Testis (tissue), 2 donors: ENCODE data around the gene NECAB3.

Experiments used
- POLR2A ChIP-seq: fragments of 450-650 bp; IDR thresholded peaks from one replicate; pipeline ENCODE4 v1.6.1; 2017; ENCODE audit warnings: antibody characterized with exemption, mild to moderate bottlenecking, moderate library complexity
- TF ChIP-seq, protein P1 (sequence below), 3 experiments: fragments of 450-650 bp in 2 of 3; fragments of 200-600 bp in 1 of 3; sonication (generic) in 1 of 3; IDR thresholded peaks; one replicate each; pipeline ENCODE4 v1.5.1; 2016 to 2019; ENCODE audit warnings: antibody characterized with exemption in 3 of 3, mild to moderate bottlenecking in 2 of 3, moderate library complexity in 1 of 3

DNA sequence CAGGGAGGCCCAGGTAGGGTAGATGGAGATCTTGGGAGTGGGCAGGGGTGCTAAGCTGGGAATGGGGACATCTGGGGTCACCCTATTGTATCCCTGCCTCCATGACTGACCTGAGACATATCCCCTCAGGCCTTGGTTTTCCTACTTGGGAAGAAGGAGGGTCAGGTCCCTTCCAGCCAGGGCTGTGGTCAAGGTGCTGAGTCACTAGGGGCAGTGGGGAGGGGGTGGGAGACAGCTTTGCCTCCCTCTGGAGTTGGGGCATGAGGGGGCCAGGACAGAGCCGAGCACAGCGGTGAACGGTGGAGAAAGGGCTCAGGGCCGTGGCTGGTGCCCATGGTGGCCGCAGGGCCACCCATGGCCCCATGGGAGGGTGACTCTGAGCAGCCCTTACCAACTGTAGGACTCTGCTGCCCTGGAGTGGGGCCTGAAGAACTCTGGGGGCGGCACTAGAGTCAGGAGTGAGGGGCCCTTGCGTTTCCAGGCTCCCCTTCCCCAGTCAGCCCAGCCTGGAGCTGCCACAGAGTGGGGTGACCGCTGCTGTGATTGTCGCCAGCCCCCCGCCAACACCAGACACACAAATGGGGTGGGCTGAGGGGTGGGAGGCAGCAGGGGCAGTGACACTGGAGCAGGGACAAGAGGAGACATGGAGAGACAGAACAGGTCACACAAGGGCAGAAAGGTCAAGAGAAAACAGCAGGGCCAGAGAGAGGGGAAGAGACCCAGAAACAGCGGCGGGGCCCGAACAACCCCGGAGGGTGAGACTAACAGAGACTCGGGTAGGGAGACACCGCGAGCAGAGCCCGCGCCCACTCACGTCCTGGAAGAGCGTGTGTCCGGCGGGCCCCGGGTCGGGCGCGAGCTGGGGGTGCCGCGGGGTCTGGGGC lies 576 bp downstream of the NECAB3 start:
- TF ChIP-seq, protein P1, sequence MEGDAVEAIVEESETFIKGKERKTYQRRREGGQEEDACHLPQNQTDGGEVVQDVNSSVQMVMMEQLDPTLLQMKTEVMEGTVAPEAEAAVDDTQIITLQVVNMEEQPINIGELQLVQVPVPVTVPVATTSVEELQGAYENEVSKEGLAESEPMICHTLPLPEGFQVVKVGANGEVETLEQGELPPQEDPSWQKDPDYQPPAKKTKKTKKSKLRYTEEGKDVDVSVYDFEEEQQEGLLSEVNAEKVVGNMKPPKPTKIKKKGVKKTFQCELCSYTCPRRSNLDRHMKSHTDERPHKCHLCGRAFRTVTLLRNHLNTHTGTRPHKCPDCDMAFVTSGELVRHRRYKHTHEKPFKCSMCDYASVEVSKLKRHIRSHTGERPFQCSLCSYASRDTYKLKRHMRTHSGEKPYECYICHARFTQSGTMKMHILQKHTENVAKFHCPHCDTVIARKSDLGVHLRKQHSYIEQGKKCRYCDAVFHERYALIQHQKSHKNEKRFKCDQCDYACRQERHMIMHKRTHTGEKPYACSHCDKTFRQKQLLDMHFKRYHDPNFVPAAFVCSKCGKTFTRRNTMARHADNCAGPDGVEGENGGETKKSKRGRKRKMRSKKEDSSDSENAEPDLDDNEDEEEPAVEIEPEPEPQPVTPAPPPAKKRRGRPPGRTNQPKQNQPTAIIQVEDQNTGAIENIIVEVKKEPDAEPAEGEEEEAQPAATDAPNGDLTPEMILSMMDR (IDR thresholded peaks at IDR 0.05): no peak
- no peak for TF ChIP-seq POLR2A
